ENCODE measurements around the gene PRSS35. TPM values are rescaled to one million over a fixed set of nuclear protein-coding genes. Genes with fewer than 3 reads are reported as not detected.

Gene PRSS35
- total RNA-seq, 2 experiments from 2014 or later, result not detected

DNA sequence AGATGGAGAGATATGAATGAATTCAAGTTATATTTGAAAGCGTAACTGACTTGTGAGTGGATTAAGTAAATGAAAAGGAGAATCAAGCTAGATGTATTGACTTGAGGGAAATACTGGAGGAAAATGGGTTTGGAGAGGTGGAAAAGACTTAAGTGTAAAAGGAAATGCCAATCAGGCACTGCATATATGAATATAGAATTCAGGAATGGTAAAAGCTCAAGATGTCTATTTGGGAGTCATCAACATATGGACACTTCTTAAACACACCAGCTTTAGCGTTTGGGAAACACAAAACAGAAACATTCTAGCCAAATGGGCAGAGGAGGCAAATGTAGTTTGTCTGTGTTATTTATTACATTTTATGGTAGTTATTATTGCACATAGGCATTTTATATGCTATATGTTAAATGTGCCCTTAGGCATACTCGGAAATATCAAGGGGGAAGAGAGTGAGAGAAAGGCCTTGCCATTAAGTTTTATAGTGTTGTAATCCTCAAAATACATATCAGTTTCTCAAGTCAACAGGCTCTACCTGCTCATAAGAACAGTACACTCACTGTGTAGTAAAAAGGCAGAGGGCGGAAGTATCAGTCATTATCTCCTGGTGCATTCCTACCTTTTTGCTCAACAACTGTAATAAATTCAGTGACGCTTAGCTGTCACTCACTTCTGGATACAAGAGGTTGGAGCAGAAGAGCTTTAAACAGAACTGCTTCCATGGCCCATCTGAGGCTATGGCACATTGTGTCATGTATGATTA is 47.8 kb upstream of the PRSS35 start:
- DNase-seq (ENCODE audit: low spot score), result no peak
- Histone ChIP-seq H3K79me2 (ENCODE audit: insufficient read depth, low read depth, low read length) (no peaks in the 10 kb centered on the region), H3K9me3 (ENCODE audit: low read length) (no peaks in the 10 kb centered on the region), H4K20me1 (ENCODE audit: insufficient read depth, low read length) (no peaks in the 10 kb centered on the region), H3K27ac (ENCODE audit: low read depth, low read length, poor library complexity, severe bottlenecking) (no peak overlapping the region), H3K9me2 (ENCODE audit: insufficient read depth, low read length) (no peaks in the 10 kb centered on the region), H3K4me3 (ENCODE audit: low read depth, low read length, poor library complexity, severe bottlenecking) (no peak overlapping the region), H2AFZ (ENCODE audit: low read length) (no peak overlapping the region), H3K4me1 (ENCODE audit: insufficient read depth, low read length, poor library complexity, severe bottlenecking) (no peaks in the 10 kb centered on the region), H3K36me3 (ENCODE audit: insufficient read depth, low read length) (no peaks in the 10 kb centered on the region), H3K4me2 (ENCODE audit: low read length) (no peak overlapping the region)
- intact Hi-C loops (cut with micrococcal nuclease; ENCODE audit: unreplicated experiment), result no loop called here
- TF ChIP-seq EZH2phosphoT487 (IDR thresholded peaks at IDR 0.05; ENCODE audit: borderline replicate concordance, low read depth, low read length), result no peak
- TF ChIP-seq, protein P1, sequence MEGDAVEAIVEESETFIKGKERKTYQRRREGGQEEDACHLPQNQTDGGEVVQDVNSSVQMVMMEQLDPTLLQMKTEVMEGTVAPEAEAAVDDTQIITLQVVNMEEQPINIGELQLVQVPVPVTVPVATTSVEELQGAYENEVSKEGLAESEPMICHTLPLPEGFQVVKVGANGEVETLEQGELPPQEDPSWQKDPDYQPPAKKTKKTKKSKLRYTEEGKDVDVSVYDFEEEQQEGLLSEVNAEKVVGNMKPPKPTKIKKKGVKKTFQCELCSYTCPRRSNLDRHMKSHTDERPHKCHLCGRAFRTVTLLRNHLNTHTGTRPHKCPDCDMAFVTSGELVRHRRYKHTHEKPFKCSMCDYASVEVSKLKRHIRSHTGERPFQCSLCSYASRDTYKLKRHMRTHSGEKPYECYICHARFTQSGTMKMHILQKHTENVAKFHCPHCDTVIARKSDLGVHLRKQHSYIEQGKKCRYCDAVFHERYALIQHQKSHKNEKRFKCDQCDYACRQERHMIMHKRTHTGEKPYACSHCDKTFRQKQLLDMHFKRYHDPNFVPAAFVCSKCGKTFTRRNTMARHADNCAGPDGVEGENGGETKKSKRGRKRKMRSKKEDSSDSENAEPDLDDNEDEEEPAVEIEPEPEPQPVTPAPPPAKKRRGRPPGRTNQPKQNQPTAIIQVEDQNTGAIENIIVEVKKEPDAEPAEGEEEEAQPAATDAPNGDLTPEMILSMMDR (conservative IDR thresholded peaks at IDR 0.05; ENCODE audit: low read length), result no peak
- CTCF ChIA-PET (ENCODE audit: unreplicated experiment), result no interaction called here
- no TSS peak for BruUV-seq (replicated peaks)
- POLR2A ChIA-PET, result no interaction called here

DNA sequence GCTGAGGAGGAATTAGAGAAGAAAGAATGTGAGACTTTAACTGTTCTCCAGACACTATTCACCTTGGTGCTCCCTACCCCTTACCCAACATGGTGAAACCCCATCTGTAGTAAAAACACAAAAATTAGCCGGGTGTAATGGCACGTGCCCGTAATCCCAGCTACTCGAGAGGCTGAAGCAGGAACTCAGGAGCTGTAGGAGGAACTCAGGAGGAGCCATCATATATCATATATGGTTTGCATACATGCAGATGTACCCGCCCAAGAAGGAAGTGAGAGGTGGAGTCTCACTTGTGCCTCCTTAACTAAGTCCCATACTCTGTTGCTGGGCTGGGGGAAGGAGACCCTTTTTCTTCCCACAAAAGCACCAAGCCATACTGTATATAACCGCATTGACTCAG is 46.0 kb upstream of the PRSS35 start:
- ChIA-PET POLR2A (no interaction called here), CTCF (ENCODE audit: unreplicated experiment) (no interaction called here)
- no peak overlapping the region for H2AFZ ChIP-seq (ENCODE audit: low read length)
- no peaks in the 10 kb centered on the region for H3K9me3 ChIP-seq (ENCODE audit: low read length)
- BruUV-seq (replicated peaks), result no TSS peak
- no peaks in the 10 kb centered on the region for H3K9me2 ChIP-seq (ENCODE audit: insufficient read depth, low read length)
- intact Hi-C loops (cut with micrococcal nuclease; ENCODE audit: unreplicated experiment), result no loop called here
- no peaks in the 10 kb centered on the region for H3K4me1 ChIP-seq (ENCODE audit: insufficient read depth, low read length, poor library complexity, severe bottlenecking)
- no peak for DNase-seq (ENCODE audit: low spot score)
- TF ChIP-seq EZH2phosphoT487 (IDR thresholded peaks at IDR 0.05; ENCODE audit: borderline replicate concordance, low read depth, low read length), result no peak
- TF ChIP-seq, protein P1 (conservative IDR thresholded peaks at IDR 0.05; ENCODE audit: low read length), result no peak
- no peak overlapping the region for H3K4me3 ChIP-seq (ENCODE audit: low read depth, low read length, poor library complexity, severe bottlenecking)
- no peaks in the 10 kb centered on the region for H3K36me3 ChIP-seq (ENCODE audit: insufficient read depth, low read length)
- no peaks in the 10 kb centered on the region for H4K20me1 ChIP-seq (ENCODE audit: insufficient read depth, low read length)
- H3K4me2 ChIP-seq (ENCODE audit: low read length), result no peak overlapping the region
- H3K27ac ChIP-seq (ENCODE audit: low read depth, low read length, poor library complexity, severe bottlenecking), result no peak overlapping the region
- H3K79me2 ChIP-seq (ENCODE audit: insufficient read depth, low read depth, low read length), result no peaks in the 10 kb centered on the region

DNA sequence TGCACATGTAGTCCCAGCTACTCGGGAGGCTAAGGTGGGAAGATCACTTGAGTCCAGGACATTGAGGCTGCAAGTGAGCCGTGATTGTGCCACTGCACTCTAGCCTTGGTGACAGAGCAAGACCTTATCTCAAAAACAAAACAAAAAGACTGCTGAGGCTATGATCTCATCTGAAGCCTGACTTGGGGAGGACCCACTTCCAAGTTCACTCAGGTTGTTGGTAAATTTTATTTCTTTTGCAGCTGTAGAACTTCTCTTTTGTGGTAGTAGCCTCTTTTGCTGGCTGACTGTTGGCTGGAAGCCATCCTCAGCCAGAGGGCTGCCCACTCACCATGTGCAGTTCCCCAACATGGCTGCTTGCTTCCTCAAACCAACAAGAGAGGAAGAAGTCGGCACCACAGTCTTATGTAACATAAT is 44.7 kb upstream of the PRSS35 start:
- no peak overlapping the region for H2AFZ ChIP-seq (ENCODE audit: low read length)
- no peaks in the 10 kb centered on the region for H3K9me3 ChIP-seq (ENCODE audit: low read length)
- no peak overlapping the region for H3K4me3 ChIP-seq (ENCODE audit: low read depth, low read length, poor library complexity, severe bottlenecking)
- intact Hi-C loops (cut with micrococcal nuclease; ENCODE audit: unreplicated experiment), result no loop called here
- no peak for DNase-seq (ENCODE audit: low spot score)
- POLR2A ChIA-PET, result no interaction called here
- no peak overlapping the region for H3K27ac ChIP-seq (ENCODE audit: low read depth, low read length, poor library complexity, severe bottlenecking)
- no peaks in the 10 kb centered on the region for H3K79me2 ChIP-seq (ENCODE audit: insufficient read depth, low read depth, low read length)
- no TSS peak for BruUV-seq (replicated peaks)
- H3K4me1 ChIP-seq (ENCODE audit: insufficient read depth, low read length, poor library complexity, severe bottlenecking), result no peaks in the 10 kb centered on the region
- no peaks in the 10 kb centered on the region for H3K9me2 ChIP-seq (ENCODE audit: insufficient read depth, low read length)
- CTCF ChIA-PET (ENCODE audit: unreplicated experiment), result no interaction called here
- H3K4me2 ChIP-seq (ENCODE audit: low read length), result no peak overlapping the region
- H4K20me1 ChIP-seq (ENCODE audit: insufficient read depth, low read length), result no peaks in the 10 kb centered on the region
- H3K36me3 ChIP-seq (ENCODE audit: insufficient read depth, low read length), result no peaks in the 10 kb centered on the region
- TF ChIP-seq, protein P1 (conservative IDR thresholded peaks at IDR 0.05; ENCODE audit: low read length), result no peak
- TF ChIP-seq EZH2phosphoT487 (IDR thresholded peaks at IDR 0.05; ENCODE audit: borderline replicate concordance, low read depth, low read length), result no peak
